Measurements from ENCODE around the gene CASP5. TPM values are rescaled to one million over a fixed set of nuclear protein-coding genes. Genes with fewer than 3 reads are reported as not detected.
A peak's percentile ranks its signal among the peaks of the same experiment; 100 is the strongest.

Gene CASP5
- total RNA-seq, 1 experiment from 2014 or later: not detected

DNA sequence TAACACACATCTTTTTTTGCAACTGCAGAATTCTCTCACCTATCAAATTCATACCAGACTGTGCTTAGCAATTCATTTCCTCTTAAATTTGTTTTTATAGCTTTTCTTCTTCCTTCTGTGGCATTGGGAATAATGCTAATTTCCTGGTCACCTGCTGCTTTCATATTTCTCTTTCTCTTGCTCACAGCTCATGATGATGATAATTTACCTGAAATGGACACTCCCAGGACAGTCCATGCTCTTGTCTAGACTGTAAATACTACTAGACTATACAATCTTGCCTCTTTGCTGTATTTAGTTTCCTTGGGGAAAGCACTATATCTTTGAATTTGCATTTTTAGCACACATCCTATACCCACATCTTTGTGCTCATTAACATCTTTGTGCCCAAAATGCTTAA, 15.5 kb downstream of the CASP5 start:
- H3K4me3 ChIP-seq (ENCODE audit: low read length): no peak overlapping the region
- no peaks in the 10 kb centered on the region for H3K9me3 ChIP-seq (ENCODE audit: low read length)
- no peak overlapping the region for H2AFZ ChIP-seq (ENCODE audit: low read length)
- DNase-seq (no peak), ATAC-seq (no peak)
- H3K27ac ChIP-seq (ENCODE audit: low read length): no peak overlapping the region
- no peaks in the 10 kb centered on the region for H3K4me1 ChIP-seq (ENCODE audit: insufficient read depth, low read length)
- no peaks in the 10 kb centered on the region for H3K27me3 ChIP-seq (ENCODE audit: low read length)
- no peak overlapping the region for H3K9ac ChIP-seq (ENCODE audit: low read length)
- intact Hi-C loops (cut with micrococcal nuclease): no loop called here
- no TSS peak for BruUV-seq (replicated peaks)
- CTCF ChIA-PET: no interaction called here
- POLR2A ChIA-PET (ENCODE audit: unreplicated experiment): interaction anchor here (0.6 kb wide), 1 partner anchor 8 kb away, joined by 4 read pairs; no protein-coding TSS in a partner anchor
- H3K36me3 ChIP-seq (ENCODE audit: low read depth, low read length): no peaks in the 10 kb centered on the region
- H3K9me2 ChIP-seq (replicated peaks; ENCODE audit: low read length): no peaks in the 10 kb centered on the region
- no peaks in the 10 kb centered on the region for H3F3A ChIP-seq (ENCODE audit: low read length, unreplicated experiment)
- no peak overlapping the region for H3K4me2 ChIP-seq (ENCODE audit: low read length)
- no peaks in the 10 kb centered on the region for H3K79me2 ChIP-seq (ENCODE audit: low read length)
- no peaks in the 10 kb centered on the region for H4K20me1 ChIP-seq (ENCODE audit: low read length)
- TF ChIP-seq EZH2phosphoT487 (IDR thresholded peaks at IDR 0.05; ENCODE audit: borderline replicate concordance, low read length): no peak
- TF ChIP-seq, protein P1, sequence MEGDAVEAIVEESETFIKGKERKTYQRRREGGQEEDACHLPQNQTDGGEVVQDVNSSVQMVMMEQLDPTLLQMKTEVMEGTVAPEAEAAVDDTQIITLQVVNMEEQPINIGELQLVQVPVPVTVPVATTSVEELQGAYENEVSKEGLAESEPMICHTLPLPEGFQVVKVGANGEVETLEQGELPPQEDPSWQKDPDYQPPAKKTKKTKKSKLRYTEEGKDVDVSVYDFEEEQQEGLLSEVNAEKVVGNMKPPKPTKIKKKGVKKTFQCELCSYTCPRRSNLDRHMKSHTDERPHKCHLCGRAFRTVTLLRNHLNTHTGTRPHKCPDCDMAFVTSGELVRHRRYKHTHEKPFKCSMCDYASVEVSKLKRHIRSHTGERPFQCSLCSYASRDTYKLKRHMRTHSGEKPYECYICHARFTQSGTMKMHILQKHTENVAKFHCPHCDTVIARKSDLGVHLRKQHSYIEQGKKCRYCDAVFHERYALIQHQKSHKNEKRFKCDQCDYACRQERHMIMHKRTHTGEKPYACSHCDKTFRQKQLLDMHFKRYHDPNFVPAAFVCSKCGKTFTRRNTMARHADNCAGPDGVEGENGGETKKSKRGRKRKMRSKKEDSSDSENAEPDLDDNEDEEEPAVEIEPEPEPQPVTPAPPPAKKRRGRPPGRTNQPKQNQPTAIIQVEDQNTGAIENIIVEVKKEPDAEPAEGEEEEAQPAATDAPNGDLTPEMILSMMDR (conservative IDR thresholded peaks at IDR 0.05; ENCODE audit: low read depth, low read length): no peak
- TF ChIP-seq EZH2 (IDR thresholded peaks at IDR 0.05; ENCODE audit: low read length, unreplicated experiment): no peak

DNA sequence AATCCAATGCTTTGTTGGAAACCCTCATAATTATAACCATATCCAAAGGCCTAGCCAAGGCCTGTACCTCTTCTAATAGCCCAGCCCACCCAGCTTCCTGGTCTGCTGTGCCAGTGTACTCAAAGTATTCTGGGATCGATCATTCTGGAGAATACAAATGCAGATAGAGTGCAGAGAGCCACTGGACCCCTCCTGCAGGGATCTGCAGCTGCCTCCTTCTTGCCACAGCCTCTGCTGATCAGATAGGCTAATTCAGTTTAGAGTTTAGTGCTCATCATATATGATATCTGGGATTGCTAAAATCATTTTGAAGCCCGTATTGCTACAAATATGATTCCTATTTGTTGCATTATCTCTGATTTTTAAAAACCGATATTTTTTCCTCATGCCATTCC, 17.5 kb downstream of the CASP5 start:
- H3F3A ChIP-seq (ENCODE audit: low read length, unreplicated experiment): no peaks in the 10 kb centered on the region
- H3K27ac ChIP-seq (ENCODE audit: low read length): no peak overlapping the region
- no peaks in the 10 kb centered on the region for H3K36me3 ChIP-seq (ENCODE audit: low read depth, low read length)
- H3K4me3 ChIP-seq (ENCODE audit: low read length): no peak overlapping the region
- no peak overlapping the region for H3K4me2 ChIP-seq (ENCODE audit: low read length)
- no peaks in the 10 kb centered on the region for H3K27me3 ChIP-seq (ENCODE audit: low read length)
- H4K20me1 ChIP-seq (ENCODE audit: low read length): no peaks in the 10 kb centered on the region
- intact Hi-C loops (cut with micrococcal nuclease): no loop called here
- no peaks in the 10 kb centered on the region for H3K4me1 ChIP-seq (ENCODE audit: insufficient read depth, low read length)
- H3K9ac ChIP-seq (ENCODE audit: low read length): no peak overlapping the region
- POLR2A ChIA-PET (ENCODE audit: unreplicated experiment): no interaction called here
- CTCF ChIA-PET: no interaction called here
- no peaks in the 10 kb centered on the region for H3K9me3 ChIP-seq (ENCODE audit: low read length)
- DNase-seq (no peak), ATAC-seq (no peak)
- BruUV-seq (replicated peaks): no TSS peak
- no peaks in the 10 kb centered on the region for H3K79me2 ChIP-seq (ENCODE audit: low read length)
- TF ChIP-seq, protein P1 (conservative IDR thresholded peaks at IDR 0.05; ENCODE audit: low read depth, low read length): no peak
- TF ChIP-seq EZH2phosphoT487 (IDR thresholded peaks at IDR 0.05; ENCODE audit: borderline replicate concordance, low read length) (no peak), EZH2 (IDR thresholded peaks at IDR 0.05; ENCODE audit: low read length, unreplicated experiment) (no peak)
- peak overlapping the region; percentile 24; the same call in 1 of the 2 replicates for H2AFZ ChIP-seq (ENCODE audit: low read length)
- H3K9me2 ChIP-seq (replicated peaks; ENCODE audit: low read length): no peaks in the 10 kb centered on the region

DNA sequence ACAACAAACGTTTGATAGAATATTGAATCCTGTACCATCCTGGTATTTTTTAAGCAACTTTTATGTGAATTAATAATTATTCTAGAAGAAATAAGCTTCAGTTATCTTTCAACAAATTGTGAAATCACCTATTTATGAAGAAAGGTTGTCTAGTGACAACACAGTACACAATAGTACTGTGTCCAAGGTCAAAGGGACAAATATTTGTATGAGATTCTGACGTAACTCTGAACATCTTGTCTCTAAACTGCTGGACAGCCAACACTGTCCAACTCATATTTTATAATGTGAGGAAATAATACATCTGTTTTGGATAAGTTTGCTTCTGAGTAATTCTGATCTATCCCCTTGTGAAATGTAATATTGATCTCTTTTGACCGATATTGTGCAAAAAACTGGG, 18.9 kb downstream of the CASP5 start:
- no peak for ATAC-seq
- no peaks in the 10 kb centered on the region for H3K4me1 ChIP-seq (ENCODE audit: insufficient read depth, low read length)
- no peaks in the 10 kb centered on the region for H3K27me3 ChIP-seq (ENCODE audit: low read length)

More for the DNA sequence above, 18.9 kb downstream of the CASP5 start:
- DNase-seq: no peak
- Histone ChIP-seq H3K36me3 (ENCODE audit: low read depth, low read length) (no peaks in the 10 kb centered on the region), H4K20me1 (ENCODE audit: low read length) (no peaks in the 10 kb centered on the region), H3K9me2 (replicated peaks; ENCODE audit: low read length) (no peaks in the 10 kb centered on the region), H2AFZ (ENCODE audit: low read length) (no peak overlapping the region), H3F3A (ENCODE audit: low read length, unreplicated experiment) (no peaks in the 10 kb centered on the region), H3K9ac (ENCODE audit: low read length) (no peak overlapping the region), H3K9me3 (ENCODE audit: low read length) (no peaks in the 10 kb centered on the region), H3K4me3 (ENCODE audit: low read length) (no peak overlapping the region), H3K4me2 (ENCODE audit: low read length) (no peak overlapping the region), H3K27ac (ENCODE audit: low read length) (no peak overlapping the region), H3K79me2 (ENCODE audit: low read length) (no peaks in the 10 kb centered on the region)
- ChIA-PET POLR2A (ENCODE audit: unreplicated experiment) (no interaction called here), CTCF (interaction anchor here (0.6 kb wide), 1 partner anchor 79 kb away, joined by 3 read pairs; no protein-coding TSS in a partner anchor)
- TF ChIP-seq, protein P1 (conservative IDR thresholded peaks at IDR 0.05; ENCODE audit: low read depth, low read length): no peak
- TF ChIP-seq EZH2 (IDR thresholded peaks at IDR 0.05; ENCODE audit: low read length, unreplicated experiment) (no peak), EZH2phosphoT487 (IDR thresholded peaks at IDR 0.05; ENCODE audit: borderline replicate concordance, low read length) (no peak)
- no TSS peak for BruUV-seq (replicated peaks)
- intact Hi-C loops (cut with micrococcal nuclease): loop anchor here (5.0 kb wide), 1 partner anchor 38 kb away; no protein-coding TSS in a partner anchor
